Kidney capillary endothelial cell (primary cell): ENCODE results near the gene STAB2.

ENCODE experiments used
- DNase-seq: peaks from one replicate; pipeline ENCODE4 v3.0.0-alpha.2; 2018; ENCODE audit warnings: low spot score

STAB2 gene

DNA sequence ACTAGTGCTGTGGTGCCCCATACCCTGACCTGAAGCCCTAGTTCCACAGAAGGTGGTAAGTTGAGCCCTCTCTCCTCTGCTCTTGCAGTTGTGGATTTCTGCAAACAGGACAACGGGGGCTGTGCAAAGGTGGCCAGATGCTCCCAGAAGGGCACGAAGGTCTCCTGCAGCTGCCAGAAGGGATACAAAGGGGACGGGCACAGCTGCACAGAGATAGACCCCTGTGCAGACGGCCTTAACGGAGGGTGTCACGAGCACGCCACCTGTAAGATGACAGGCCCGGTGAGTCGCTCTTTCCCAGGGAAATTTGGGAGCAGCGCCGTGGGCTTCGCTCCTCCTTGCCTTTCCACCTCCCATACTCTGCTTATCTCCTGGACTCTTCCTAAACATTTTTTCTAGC, 161.8 kb downstream of the STAB2 start:
- DNase-seq = no peak

DNA sequence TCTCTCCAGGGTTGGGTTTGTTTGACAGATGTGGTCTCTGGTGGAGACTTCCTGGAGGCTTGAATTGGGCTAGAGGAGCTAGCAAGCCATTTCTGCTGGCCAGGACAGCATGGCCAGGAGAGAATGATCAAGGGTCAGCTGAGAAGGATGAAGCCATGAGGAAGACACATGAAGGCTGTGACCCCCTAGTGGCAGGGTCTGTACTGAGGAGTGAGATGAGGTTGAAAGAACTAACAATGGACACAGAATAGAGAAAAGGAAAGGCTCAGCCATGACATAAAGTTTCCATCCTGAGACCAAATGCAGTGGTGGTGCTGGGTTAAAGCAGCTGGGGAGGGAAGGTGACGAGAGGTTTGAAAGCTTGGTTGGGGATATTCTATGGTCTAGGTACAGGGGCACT, 164.1 kb downstream of the STAB2 start:
- DNase-seq = no peak

DNA sequence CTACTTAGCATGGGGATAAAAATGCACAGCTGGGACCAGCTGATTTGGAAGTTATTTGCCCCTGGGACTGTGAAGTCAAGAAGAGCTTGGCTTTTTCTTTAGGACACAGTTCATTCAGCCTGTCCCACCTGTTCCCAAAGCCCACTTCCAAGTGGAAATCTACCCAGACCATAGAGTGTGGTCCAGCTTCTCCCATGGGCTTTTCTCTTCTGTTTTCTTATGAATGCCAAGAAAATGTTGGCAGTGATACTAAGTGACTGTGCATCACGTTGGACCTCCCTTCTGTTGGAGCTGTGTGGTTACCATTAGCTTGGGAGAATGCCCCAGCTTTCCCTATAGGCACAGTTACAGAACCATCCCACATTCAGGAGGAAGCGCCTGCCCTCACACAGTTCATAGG, 164.5 kb downstream of the STAB2 start:
- DNase-seq = no peak

DNA sequence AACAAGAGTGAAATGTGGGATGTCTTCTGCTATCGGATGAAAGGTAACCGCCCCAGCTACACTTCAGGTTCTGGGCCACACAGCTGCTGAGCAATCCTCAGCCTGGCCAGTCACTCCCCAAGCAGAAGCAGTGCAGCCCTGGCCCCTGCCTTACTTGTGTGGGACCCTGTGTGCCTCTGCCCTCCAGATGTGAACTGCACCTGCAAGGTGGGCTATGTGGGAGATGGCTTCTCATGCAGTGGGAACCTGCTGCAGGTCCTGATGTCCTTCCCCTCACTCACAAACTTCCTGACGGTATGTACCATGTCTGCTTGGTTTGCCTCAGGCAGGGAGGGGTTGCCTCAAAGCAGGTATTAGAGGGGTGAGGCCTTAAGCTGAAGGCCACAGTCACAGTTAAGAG, 168.4 kb downstream of the STAB2 start:
- DNase-seq = no peak

DNA sequence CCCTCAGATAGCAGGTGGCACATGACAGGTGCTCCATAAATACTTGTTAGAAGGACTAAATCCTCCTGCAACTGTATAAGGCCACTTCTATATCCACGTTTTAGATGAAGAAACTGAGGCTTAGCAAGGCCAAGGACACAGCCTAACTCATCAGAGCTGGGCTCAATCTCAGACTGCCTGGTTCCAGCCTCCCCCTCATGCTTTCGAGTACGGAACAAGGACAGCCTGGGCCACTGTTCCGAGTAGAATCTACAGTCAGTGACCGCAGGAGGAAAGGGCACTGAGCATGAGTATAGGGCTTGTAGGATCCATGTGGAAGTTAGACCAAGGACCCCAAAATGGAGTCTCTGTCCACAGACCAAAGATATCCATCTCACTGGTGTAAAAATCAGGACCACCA, 169.4 kb downstream of the STAB2 start:
- no peak for DNase-seq

DNA sequence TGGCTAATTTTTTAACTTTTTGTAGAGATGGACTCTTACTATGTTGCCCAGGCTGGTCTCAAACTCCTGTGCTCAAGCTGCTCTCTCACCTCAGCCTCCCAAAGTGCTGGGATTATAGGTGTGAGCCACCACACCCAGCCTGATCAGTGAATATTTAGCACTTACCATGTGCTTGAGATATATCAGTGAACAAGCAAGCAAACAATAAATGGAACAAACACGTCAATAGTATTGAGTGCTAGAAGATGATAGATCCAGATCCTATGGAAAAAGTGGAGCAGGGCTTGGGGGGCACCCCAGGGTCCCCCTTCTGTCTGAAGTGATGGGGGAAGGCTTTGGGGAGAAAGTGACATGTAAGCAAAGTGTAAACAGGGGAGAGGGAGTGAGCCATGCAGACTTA, 170.2 kb downstream of the STAB2 start:
- no peak for DNase-seq

DNA sequence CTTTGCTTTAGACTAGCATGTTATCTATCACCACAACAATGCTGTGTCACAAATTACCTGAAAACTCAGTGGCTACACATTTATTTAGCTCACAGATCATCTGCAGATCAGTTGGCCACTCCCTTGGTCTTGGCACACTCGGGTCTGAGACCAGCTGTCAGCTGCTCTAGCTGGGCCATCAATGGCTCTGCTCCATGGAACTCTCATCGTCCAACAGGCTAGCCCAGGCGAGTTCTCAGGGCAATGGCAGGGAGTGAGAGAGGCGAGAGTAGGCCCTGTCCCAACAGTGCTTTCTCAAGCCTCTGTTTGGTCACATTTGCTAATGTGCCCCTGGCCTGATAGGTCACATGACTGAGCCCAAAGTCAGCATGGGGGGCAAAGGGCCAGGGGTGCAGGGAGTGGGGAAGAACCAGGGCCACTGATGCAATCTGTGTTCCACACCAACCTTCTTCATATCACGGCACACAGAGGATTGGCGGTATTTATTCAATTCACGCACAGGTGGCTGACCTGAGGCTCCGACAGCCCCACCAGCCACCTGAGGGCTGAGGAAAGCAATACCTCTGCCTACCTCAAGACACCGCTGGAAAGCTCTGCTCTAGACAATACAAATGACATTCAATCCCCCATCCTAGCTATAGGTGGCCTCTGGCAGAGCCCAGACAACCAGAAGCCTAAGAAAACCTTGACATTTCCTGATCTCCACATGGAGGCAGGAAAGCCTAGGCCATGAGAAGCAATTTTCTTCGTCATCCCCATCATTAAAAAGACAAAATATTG, 171.4 kb downstream of the STAB2 start:
- no peak for DNase-seq

DNA sequence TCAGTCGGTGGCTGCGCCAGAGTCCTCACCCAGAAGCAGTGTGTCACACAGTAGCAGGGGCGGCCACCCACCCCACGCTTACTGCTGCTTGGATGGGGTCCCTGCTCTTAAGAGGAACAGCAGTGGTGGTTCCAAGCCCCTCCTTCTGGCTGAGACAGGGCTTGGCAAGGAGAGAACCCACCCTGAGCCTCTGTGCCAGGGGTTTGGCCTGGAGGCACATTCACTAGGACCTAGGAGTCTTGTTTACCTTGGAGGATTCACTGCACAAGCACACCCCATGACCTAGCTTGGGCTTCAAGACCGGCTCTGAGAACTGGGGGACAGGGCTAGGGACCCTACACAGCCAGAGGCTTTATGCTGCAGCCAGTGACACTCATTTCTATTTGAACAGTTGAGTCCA, 175.4 kb downstream of the STAB2 start:
- DNase-seq = no peak

DNA sequence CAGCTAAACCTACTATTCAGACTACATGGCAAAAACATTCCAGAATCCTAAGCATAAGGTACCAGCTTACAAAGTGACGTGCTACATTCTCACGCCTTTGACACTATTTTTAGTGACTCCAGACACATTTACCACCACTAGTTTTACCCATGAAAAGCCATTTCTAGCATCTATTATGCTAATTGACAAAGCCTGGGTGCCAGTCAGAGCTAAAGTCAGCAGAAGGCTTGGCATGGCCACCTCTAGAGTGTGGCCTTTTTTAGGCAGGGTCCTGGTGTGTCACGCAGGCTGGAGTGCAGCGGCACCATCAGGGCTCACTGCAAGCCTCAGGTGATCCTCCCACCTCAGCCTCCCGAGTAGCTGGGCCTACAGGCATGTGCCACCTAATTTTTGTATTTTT, 178.2 kb downstream of the STAB2 start:
- no peak for DNase-seq

DNA sequence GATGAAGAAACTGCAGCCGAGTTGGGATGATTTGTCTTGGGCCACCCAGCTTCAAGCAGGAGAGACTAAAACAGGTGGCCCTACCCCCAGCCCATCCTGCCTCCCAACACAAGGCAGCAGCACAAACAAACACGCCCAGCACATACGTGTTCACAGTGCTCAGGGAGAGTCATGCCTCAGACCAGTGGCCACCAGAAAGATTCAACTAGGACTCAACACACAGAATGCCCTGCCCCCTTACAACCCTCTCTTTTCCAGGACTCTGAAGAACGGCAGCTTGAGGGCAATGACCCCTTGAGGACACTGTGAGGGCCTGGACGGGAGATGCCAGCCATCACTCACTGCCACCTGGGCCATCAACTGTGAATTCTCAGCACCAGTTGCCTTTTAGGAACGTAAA, 179.0 kb downstream of the STAB2 start:
- DNase-seq = no peak

DNA sequence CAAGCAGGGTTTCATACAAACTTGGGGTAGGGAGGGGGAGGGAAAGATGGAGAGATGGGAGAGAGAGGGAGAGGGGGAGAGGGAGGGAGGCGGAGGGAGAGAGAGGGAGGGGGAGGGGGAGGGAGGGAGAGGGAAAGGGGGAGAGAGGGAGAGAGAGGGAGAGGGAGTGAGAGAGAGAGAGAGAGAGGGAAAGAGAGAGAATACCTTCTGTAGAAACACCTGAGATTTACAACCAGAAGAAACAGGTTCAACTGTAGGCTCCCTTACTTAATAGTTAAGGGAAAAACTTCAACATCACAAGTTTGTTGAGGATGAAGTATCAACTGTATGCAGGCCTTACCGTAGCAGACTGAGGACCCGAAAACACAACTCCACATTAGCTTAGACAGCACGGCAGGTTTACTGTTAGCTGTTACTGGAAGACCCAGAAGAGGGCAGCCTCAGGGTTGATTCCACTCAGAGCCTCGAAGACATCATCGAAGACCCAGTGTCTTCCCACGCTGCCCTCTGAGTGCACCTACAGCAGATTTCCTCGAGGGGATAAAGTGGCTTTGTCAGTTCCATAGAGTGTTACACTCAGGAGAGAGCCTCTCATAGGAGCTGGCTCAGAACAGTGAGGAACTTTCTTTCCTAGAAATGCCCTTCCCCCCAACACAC, 181.5 kb downstream of the STAB2 start:
- DNase-seq = no peak

DNA sequence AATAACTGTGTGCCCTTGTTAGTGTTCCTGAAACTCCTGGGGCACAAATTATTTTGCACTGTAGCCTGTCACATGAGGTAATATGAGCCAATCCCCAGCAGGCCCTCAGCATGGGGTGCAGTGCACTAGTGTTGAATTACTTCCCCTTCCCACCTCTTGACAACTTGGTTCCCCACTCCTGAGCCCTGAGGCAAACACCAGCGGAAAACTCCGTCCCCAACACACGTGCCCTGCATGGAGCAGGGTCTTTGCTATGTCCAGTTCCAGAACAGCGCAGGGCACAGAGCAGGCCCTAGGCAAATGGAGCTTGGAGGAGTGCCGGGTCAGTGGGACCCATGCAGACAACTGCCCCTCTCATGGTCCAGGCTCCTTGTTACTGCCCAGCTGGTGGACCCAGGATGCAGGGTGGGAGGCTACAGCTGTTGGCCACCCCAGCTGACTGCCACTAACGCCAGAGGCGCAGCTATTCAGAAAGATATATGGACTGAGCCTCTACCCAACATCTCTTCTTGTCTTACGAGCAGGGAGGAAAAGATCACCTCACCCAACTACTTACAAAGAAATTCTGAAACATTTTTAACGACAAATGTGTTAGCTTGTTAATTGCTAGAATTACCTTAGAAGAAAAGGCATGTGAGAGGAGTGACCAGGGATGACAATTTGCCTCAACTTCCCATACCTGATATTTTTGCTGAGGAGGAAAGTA, 182.3 kb downstream of the STAB2 start:
- DNase-seq = no peak

DNA sequence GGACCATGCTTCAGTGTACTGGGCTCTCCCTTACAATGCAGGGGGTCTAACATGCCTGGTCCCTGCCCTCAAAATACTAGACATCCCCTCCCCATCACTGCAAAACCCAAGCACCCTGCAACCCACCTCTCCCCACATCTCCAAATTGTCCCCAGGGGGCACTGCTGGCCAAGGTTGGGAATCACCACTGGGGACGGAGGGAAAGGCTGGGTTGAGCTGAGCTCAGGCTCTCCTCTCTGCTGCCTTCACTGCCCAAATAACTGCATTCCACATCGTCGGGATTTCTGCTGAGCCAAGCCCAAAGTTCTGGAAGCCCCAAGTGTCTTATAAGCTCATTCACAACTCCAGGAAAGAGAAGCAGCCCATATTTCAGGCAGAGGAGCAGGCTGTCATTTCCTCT, 184.4 kb downstream of the STAB2 start:
- no peak for DNase-seq

DNA sequence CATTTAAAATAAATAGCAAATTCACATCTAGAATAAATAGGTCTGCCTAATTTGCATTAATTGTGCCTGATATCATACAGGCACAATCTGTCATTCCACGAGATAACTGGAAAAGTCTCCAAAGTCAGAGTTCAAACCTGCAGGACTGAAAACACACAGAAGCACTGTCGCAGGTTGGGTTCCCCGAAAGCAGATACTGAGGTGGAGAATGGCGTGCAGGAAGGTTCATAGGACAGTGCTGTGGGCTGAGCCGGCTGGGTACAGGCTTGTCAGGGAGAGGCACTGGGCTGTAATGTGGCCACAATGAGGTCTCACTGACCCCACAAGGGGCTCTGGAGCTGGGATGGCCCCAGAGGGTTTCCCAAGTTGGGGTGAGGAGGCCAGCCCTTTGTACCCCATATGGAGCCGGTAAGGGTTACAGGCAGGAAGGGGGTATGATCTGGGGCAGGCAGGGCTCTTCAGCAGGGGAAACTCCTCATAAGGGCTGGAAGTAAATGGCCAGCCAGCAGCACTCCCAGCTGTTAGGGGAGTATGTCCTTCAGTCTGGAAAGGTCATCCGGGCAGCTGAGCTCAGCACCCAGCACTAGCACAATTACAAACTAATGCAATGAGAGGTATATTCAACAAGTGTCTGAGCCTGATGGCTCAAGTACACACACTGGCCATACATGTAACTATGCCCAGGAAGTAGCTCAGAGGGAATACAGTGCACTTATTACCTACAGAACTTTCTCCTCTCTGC, 185.5 kb downstream of the STAB2 start:
- no peak for DNase-seq

DNA sequence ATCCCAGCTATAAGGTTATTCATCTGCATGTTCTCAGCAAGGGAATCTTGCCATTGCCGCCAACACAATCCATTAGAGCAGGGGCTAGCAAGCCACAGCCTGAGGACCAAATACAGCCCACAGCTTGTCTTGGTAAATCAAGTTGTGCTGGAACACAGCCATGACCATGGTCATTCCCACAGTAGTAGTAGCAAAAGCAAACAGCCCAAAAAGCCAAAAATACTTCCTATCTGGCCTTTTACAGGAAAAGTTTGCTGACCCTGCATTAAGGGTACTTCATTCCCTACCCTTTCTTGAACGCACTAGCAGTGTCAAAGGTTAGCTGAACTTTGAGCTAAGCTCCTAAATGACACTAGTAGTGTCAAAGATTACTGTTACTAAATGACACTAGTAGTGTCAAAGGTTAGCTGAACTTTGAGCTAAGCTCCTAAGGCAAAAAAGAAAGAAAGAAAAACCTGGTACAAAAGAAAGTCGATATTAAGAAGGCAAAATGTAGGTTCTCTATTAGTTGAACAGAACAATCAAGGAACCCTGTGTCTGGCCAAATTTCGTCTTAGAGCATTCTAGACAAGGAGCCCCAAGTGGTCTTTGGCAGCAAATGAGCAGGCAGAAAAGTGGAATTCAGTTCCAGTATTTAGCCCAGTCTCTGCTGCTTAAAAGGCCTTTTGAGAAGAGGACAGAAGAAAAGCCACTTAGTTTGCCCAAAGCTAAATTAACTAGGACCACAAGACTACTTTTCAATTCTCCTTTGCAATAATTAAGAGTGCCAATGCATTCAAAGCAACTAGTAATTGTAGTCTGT, 186.2 kb downstream of the STAB2 start:
- DNase-seq = no peak

DNA sequence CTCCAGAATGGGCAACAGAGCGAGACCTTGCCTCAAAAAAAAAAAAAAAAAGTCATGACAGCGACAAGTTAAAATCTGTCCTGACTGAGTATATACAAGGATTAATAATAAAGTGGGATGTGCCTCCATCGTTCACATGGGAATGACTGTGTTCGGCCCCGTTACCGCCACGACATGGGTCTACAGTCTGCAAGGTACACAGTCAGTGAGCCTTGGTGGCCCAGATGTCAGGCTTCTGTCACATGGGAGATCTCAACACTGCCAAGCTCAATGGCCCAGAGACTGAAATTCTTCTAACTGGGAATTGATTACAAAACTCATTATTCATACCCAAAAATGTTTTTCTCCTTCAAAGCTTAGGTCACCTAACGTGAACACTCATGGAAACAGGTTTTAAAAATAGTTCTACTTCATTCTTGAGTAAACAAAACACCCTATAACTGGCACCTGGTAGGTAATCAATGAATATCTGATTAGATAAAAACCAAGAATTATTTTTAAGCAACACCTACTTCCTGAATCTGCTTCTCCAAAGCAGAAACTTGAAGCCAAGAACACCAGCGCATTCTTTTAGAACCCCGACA, 188.0 kb downstream of the STAB2 start:
- DNase-seq = no peak

DNA sequence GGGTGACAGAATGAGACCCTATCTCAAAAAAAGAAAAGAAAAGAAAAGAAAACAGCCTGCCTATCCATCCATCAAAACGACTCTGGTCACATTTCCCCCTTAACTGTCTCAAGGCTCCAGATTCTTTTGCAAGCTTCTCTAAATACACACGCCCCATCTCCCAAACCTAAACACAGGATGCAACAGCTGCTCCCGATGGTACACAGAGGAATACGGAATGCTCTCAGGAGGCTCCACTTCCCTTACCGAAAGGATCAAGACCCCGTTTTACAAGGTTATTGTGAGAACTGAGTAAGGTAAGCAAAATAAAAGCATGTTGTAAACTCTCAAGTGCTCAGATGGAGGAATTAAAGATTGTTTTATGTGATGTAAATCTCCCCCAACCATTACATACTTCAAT, 191.7 kb downstream of the STAB2 start:
- no peak for DNase-seq

DNA sequence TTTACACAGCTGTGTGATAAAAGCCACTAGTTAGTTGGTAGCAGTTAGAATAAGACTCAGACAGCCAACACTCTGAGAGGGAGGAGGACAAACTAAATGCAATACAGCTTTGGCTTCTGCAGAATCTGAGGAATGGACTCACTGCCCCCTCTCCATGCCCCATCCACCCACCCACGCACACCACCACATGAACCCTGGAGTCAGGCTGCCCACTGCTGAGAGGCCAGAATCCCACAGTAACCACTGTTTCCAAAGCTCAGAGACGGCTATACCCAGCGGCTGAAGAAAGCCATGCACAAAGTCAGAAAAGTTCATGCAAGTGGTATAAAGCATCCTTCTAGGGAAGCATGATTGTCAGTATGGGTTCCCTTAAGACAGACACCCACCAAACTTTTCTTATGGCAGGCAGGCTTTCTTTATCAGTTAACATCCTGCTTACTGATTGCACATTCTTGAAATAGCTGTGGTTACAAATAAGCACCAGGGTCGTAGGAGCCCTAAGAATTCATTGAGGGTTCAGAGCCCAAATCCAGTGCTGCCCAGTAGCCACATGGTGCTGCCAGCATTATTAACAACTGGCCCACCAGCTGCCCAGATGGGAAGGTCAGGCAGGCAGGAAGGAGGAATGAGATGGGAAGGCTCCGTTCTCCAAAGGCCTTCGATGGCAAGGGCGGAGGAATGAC, 192.5 kb downstream of the STAB2 start:
- no peak for DNase-seq

DNA sequence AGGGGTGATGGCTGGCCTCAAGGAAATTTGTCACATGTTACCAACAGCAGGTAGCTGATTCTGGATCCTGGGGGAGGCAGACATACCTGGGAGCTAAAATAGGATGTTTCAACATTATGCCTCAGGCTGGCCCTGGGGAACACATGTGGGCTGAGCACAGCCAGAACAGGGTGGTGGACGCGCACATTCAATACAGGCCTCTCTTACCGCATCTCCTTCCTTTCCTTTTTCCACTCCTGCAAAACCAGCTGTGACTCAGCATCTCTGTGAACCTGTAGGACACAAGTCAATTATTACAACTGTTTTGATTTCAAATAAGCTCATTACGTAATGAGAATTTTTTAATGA, 193.0 kb downstream of the STAB2 start:
- DNase-seq = no peak

DNA sequence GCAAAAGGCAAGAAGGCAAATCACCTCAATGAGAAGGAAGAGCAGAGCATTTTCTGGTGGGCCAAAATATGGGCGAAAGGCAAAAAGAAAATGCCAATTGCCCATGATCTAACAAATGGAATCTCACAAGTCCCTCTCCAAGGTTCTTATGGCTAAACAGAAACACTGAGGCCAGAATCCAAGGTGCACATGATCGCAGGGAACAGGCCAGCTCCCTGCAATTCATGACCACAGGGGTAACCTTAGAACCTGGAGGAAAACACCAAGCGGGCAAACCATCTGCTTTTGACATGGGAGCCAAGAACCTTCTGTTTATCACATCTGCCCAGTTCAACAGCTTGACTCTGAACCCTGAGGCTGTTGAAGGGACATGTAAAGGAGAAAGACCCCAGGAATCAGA, 193.9 kb downstream of the STAB2 start:
- no peak for DNase-seq

DNA sequence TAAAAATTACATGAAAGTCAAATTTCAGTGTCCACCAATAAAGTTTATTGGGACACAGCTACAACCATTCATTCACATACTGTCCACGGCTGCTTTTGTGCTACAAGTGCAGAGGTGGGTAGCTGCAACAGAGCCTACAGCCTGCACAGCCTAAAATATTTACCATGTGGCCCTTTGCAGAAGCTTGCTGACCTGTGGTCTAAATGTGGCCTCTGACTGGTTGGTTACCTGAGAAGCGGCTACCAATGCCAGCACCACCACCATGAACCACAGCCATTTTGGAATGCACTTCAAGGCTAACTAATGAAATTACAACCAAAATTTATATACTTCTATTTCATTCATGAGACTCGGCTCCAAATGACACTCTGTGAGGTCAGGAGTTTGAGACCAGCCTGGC, 195.3 kb downstream of the STAB2 start:
- no peak for DNase-seq
